HG02610 (cell line): ENCODE measurements around the gene SPIRE2.
A peak's percentile ranks its signal among the peaks of the same experiment; 100 is the strongest.
"Not testable (repeated sequence)": the region's sequence is repeated elsewhere in the genome, so short reads cannot be mapped to it uniquely, and the experiment has no call there.

Source experiments
- ATAC-seq: cut with Tn5 transposase; IDR thresholded peaks from one replicate; pipeline ENCODE4 v1.9.1; 2021; ENCODE audit warnings: mild to moderate bottlenecking, moderate library complexity; ENCODE audit not compliant: unreplicated experiment

The SPIRE2 gene

DNA sequence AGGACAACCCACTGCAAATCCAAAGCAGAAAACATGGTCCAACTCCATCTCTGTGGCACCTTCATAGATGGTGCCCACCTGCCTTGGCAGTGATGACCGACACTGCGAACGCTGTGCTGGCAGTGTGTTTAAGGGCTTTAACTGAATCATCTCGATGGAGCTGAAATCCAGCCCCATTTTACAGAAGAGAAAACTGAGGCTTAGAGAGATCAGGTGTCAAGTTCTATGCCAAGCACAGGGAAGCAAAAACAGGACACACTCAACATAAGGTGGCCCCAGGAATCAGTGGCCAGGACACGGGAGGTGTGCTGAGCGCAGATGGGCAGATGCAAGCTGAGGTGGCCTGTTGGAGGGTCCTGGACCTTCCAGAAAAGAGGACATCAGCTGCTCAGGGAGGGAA lies 34.5 kb downstream of the SPIRE2 start:
- ATAC-seq: no peak

DNA sequence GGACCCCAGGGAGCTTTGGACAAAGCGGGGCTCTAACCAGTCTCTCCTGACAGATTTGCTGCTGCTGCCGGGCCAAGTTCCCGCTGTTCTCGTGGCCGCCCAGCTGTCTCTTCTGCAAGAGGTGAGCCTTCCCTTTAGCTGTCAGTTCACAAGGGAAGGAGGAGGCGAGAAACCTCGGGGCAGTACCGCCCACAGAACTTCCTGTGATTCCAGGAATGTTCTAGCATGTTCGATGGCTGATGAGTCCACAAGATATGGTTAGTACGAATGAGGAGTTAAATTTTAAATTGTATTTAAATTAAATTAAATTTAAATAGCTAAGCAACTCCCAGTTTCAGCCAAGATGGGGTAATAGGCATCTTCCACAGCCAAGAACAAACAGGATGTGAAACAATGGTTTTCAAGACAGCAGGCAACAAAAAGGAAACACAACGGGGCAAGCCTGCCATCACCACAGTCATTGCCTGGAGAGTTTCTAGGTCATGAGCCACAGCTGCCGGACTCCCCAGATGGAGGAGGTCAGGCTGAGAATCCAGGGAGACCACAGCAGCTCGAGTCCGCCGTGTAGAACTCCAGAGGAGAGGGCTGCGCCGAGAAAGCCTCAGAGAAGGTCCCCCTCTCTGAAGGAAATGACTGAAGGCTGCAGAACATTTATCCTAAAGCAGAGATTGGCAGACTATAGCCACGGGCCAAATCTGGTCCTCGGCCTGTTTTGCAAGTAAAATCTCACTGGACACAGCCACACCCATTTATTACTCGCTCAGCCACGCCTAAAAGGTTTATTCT lies 35.7 kb downstream of the SPIRE2 start:
- ATAC-seq: no peak

- no peak for ATAC-seq
Observed at GRCh38 chr16:89864527-89864820, 36.2 kb downstream of the SPIRE2 start.

DNA sequence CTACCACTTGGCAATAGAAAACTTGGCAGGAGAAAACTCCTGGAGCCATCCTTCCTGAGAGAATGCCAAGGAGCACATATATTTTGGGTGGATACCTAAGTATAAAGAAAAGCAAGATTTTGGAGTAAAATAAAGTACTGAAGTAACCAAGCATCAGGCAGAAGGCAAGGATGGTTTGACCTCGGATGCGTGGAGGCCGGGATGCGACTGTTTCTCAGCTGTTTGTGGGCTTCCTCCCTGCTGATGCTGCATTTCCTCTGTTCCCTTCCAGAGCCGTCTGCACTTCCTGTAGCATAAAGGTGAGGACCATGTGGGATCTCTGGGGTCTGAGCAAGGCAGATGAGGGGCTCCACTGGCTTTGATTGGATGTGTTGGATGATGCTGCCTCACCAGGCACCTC lies 39.6 kb downstream of the SPIRE2 start:
- no peak for ATAC-seq

DNA sequence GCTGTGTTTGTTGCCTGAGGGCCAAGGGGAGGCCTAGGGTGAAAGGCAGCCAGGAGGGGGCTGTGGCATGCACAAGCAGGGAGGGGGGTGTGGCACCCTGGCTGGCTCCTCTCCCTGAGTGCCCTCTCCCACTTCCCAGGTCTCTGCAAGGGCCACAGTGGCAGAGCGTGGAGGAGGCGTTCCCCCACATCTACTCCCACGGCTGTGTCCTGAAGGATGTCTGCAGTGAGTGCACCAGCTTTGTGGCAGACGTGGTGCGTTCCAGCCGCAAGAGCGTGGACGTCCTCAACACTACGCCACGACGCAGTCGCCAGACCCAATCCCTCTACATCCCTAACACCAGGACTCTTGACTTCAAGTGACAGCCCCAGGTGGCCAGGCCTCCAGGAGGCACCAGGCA lies 41.6 kb downstream of the SPIRE2 start:
- no peak for ATAC-seq

DNA sequence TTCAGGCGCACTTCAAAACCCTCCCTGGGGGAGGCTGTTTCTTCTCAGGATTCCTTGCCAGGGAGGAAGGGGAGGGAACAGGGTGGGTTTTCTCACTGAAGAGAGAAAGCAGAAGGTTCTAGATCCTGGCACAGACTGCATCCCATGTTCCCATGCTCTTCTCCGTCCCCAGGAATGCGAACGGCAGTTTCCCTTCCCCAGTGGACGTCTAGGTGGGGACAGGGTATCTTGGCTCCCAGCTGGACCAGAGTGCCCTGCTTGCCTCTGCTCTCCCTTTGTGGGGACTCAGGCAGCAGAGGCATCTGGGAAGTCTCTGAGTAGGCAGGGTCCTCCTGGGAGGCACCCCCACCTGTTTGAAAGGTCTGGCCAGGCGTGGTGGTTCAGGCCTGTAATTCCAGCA lies 42.2 kb downstream of the SPIRE2 start:
- ATAC-seq: no peak

GRCh38 chr16:89871895-89872294 lies 43.6 kb downstream of the SPIRE2 start:
- ATAC-seq: no peak

- peak; percentile 35 for ATAC-seq
Observed at GRCh38 chr16:89873109-89873971, 45.1 kb downstream of the SPIRE2 start, which contains the start of gene TCF25. Gene TCF25, plus strand, starts transcription at chr16:89873592. Its CDS starts 76 bp downstream, at chr16:89873668.

GRCh38 chr16:89873972-89874689 lies 45.9 kb downstream of the SPIRE2 start:
- peak; percentile 63 for ATAC-seq

DNA sequence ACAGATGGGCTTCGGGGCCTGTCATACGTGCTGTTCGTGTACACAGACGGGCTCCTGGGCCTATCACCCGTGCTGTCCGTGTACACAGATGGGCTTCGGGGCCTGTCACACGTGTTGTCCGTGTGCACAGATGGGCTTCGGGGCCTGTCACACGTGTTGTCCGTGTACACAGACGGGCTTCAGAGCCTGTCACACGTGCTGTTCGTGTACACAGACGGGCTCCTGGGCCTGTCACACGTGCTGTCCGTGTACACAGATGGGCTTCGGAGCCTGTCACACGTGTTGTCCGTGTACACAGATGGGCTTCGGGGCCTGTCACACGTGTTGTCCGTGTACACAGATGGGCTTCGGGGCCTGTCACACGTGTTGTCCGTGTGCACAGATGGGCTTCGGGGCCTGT lies 50.8 kb downstream of the SPIRE2 start:
- not testable (repeated sequence) for ATAC-seq

- no peak for ATAC-seq
Observed at GRCh38 chr16:89880477-89881367, 52.4 kb downstream of the SPIRE2 start.

- no peak for ATAC-seq
Observed at GRCh38 chr16:89881368-89881730, 53.1 kb downstream of the SPIRE2 start.

GRCh38 chr16:89883346-89884040 lies 55.2 kb downstream of the SPIRE2 start:
- no peak for ATAC-seq

DNA sequence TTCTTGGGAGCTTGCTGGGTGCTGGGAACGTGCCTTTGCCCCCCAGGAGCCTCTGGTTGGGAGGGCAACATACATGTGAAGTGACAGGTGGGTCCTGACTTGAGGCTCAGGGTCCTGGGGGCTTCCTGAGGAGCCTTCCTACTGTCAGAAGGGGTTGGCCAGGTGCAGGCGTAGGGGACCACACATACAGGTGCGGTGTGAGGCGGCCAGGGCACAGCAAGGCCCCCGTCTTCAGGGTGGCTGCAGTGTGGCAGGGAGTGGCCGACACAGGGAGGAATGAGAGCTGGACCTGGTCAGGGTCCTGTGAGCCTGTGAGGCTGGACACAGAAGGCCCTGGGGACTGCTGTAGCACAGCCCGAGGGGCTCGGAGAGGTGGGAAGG lies 55.8 kb downstream of the SPIRE2 start:
- ATAC-seq: no peak

DNA sequence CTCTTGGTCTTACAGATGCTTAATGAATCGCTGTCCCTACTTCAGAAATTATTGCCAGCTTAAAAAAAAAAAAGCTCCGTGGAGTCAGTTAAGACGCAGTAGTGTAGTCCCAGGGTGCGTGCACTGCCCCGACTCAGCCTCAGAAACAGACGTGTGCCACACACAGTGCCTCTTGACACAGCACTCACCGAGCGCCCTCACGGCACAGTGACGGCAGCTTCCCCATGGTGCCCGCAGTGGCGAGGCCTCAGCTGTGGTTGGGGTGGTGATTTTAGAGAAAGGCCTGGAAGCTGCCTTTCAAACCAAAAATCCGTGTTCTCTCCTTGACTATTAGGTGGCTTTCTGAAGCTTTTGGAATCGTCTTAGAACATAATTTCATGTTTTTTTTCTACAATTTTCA lies 59.0 kb downstream of the SPIRE2 start:
- no peak for ATAC-seq

DNA sequence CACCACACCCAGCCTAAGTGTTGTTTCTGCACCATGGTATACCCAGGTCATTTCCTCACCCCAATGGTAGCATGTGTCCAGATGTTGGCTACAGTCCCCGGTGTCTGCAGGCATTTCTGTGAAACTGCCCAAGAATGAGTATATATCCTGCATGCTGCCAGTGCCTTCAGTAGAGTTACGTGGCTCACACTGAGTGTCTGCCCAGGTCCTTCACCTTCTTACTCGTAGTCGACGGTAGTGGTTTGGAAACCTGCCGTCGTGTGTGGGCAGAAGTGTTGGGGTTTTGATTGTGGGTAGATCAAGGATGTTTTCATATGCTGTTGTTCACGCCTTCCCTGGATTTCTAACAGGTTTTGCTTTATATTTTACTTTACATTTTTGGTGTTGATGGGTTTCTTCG lies 61.9 kb downstream of the SPIRE2 start:
- ATAC-seq: no peak

DNA sequence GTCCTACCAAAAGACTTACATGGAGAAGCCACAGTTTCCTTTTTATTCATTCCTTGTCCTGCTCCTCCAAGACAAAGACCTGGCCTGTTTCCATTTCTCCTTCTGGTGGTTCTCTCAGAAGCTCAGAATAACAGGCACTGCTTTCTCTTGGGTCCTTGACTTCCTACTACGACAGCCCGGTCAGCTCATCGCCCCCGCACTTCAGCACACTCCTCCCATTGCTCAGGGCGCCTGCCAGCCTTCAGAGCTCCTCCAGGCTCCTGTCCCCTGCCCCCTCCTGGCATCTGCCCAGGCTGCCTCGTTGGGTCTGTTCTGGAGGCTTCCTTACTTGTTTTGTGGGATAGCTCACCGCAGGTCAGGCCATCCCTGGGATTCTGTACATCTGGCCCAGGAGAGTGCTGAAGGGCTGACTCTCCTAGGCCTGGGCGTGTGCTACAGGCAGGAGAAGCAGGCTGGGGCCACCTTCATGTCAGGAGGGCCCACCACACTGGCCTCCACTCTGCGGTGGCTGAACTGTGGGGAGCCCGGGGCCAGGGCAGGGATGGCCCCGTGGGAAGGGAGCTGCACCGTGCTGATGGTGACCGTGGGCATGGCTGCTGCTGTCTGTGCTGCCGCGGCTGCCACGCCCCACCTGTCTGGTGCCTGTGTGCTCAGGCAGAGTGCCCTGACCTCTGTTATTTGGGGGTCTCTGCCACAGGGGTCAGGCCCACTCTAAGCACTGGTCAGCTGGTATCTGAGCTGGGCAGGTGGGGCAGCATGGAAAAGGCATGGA lies 62.8 kb downstream of the SPIRE2 start:
- ATAC-seq: no peak

DNA sequence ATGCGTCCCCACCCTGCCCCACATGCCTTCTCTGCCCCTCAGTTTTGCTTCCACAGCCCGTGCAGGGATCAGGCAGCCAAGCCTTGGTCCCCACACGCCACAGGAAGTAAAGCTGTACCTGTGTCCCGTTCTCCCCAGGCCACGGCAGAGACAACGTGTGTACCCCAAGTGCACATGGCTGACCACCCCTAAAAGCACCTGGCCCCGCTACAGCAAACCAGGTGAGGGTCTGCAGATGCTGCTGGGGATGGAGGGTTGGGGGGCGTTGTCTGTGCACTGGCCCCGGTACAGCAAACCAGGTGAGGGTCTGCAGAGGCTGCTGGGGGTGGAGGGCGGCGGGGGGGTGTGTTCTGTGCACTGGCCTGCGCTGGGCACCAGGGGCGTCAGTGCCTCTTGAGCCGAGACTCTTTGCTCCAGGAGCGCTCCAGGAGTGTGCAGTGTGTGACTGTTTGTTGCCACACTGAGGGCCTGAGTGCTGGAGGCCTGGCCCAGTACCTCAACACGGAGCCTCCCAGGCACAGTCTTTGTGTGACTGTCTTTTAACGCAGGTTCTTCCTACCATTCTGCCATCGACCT lies 63.9 kb downstream of the SPIRE2 start:
- ATAC-seq: no peak

- ATAC-seq: no peak
Observed at GRCh38 chr16:89892635-89893034, 64.4 kb downstream of the SPIRE2 start.
